A549 treated with CpdA at 1 μM for 4 hours (cell line): ENCODE results near the gene RAB34. TPM values are rescaled to one million over a fixed set of nuclear protein-coding genes. Genes with fewer than 3 reads are reported as not detected.

Source experiments
- total RNA-seq: library from RNA; stranded (reverse); fragments of 200-300 nt; extraction: Qiagen RNA extraction; gene quantifications from 5 replicates; pipeline ENCODE4 v1.2.3, GENCODE V29; 2022; ENCODE audit warnings: low read depth

RAB34 gene, protein sequence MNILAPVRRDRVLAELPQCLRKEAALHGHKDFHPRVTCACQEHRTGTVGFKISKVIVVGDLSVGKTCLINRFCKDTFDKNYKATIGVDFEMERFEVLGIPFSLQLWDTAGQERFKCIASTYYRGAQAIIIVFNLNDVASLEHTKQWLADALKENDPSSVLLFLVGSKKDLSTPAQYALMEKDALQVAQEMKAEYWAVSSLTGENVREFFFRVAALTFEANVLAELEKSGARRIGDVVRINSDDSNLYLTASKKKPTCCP
- total RNA-seq = 237 to 279 TPM (median 261 TPM) in 5 replicates

DNA sequence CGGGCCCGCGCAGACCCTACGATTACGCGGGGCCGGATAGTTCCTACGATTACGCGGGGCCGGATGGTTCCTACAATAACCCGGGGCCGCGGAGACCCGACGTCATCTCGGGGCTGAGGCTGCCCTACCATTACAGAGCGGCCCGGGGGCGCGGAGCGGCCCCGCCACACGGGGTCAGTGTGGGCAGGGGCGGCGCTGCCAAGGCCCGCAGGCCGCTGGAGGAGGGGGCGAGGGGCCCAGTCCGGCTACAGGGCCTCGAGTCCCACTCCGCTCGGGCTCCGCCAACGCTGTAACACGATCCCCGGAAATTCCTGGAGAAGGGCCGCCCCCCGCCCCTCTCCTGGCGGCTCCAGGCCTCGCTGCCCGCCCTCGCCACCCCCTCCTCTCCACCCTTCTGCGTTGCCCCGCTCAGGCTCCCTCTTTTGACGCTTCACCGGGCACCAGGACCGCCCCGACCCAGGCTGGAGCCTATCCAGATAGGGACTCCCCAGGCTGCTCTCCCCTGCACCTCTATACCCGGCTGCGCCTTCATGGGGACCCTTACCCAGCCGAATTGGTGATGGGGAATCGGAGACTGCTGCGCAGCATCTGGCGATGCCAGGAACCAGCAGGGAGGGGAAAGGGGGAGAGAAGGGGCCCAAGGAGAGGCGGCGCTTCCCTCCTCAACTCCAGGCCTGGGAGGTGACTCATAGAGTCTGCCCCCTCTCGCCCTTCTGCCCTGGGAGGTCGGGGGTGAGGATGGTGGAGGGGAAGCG lies at the start of gene RAB34:
RAB34 (minus strand) TSS at position 291 of the 755 bp plus-strand sequence. CDS start 602 bp downstream, outside the sequence.

DNA sequence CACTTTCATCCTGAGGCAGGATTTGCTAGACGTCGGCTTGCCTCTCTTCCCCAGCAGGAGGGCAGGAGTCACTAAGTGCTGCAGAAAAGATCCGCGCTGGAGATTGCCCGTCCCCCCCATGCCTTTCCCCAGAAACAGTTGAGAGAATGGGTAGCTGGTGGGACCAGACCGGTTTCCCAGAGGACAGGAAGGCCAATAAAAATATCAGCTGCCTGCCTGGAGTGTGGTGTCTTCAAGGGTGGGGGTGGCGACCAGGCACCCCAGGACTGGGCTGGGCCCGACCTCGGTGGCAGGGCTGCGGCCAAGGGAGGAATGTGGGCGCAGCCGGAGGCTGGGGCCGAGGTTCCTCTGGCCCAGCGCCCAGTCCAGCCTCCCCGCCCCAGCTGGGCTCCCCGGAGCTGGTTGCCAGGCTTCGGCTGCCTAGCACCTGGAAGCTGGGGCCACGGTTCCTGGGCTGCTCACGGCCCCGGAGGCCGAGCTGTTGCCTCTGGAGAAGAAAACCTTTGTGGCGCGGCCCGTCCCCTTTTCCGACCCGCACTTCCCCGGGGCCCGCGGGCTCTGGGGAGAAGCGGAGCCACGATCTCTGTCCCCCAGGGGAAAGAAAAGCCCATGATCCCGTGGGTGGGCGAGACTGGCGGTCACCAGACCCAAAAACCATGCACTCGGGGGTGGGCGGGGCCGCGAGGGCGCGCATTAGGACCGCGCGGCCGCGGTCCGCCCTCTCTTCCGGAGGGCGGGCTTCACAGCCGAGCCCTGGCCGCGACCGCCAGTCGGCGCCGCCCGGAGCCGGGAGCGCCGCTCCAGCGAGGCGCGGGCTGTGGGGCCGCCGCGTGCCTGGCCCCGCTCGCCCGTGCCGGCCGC lies 25.8 kb upstream of the RAB34 start, which contains the start of gene TRAF4:
TRAF4 (plus strand) TSS at position 769 of the 861 bp plus-strand sequence. CDS start 102 bp downstream, outside the sequence.

DNA sequence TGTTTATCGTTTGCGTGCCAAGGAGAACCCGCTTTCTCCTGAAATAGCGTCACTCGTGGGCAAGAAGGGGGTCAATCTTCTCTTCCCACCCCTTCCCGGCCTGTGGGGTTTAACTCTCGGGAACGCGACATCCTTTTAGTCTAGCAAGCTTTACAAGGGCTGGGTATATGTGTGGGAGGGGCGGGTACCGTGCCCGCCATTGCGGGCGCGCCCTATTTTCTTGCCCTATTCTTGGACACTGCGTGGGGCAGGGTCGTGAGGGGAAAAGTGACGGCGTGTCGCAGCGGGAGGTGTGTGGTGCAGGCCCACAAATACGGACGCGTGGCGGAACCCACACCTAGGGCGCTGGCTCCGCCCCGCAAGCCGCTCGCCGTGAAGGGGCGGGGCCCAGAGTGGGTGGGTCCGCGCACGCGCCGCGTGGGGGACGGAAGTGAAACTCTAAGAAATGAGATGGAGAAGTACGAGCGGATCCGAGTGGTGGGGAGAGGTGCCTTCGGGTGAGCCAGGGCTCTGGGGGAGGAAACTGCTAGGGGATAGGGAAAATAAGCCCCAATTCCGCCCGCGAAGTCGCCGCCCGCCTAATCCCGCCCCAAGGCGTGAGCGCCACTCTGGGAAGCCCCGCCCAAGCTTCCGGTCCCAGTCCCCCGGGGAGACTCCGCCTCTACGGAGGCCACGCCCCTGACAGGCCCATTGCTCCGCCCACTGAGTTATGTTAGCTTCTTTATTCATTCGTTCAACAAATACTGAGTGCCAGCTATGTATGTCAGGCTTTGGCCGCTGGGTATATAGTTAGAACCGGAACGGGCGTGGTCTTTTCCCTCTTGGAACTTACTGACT lies 10.9 kb upstream of the RAB34 start, which contains the start of gene NEK8:
NEK8 (plus strand) TSS at position 425 of the 837 bp plus-strand sequence; CDS start at position 451, 26 bp downstream.

DNA sequence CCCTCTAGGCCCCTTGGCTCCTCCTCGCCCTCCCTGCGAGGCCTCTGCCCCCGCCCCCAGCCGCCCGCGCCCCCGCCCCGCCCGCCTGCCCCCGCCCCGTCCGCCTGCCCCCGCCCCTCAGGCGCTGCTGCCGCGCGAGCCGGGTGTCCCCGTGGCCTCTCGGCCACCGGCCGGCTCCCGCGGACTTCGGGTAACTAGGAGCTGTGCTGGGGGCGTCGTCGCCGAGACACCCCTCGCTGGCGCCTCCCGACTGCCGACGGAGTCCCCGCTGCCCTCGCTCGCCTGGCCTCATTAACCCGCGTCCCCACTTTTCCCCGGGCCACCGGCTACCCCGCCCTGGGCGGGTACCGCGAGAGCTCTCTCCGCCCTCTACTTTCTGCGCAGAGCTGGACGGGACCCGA lies 8.6 kb upstream of the RAB34 start, which contains the start of gene TLCD1:
TLCD1 (minus strand) TSS at position 8 of the 401 bp plus-strand sequence. CDS start 136 bp downstream, outside the sequence.

DNA sequence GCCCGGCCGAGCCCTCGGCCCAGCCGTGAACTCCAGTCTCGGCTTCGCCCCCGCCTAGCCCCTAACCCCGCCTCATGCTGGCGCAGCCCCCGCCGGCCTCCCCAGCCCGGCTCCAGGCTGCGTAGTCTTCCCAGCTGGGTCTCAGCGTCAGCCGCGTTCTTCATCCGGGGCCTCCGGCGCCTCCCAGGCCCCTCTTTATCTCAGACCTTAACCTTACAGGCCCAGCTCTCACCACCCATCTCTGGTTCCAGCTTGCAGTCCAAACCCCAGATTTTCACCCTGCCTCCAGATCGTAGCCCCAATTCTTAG lies 6.0 kb downstream of the RAB34 start, which contains the start of gene PROCA1:
PROCA1 (minus strand) TSS at position 166 of the 309 bp plus-strand sequence. CDS start 228 bp downstream, outside the sequence.

Other genes starting within 250 kb of the RAB34 start
- gene SLC13A2, start 244.2 kb downstream of the RAB34 start, total RNA-seq = 0.06 to 0.21 TPM (median 0.13 TPM) in 4 of 5 replicates, not detected in the other
- gene FOXN1, start 211.5 kb downstream of the RAB34 start, total RNA-seq = 0.02 to 0.20 TPM (median 0.04 TPM) in 3 of 5 replicates, not detected in the others
- 26.8 to 35.3 TPM (median 27.5 TPM) in 5 replicates for gene UNC119, start 165.2 kb downstream of the RAB34 start, total RNA-seq
- gene PIGS, start 146.3 kb downstream of the RAB34 start, total RNA-seq = 53.8 to 66.3 TPM (median 62.8 TPM) in 5 replicates
- gene ALDOC, start 141.0 kb downstream of the RAB34 start, total RNA-seq = 1.2 to 2.5 TPM (median 1.9 TPM) in 5 replicates
- gene SPAG5, start 118.8 kb downstream of the RAB34 start, total RNA-seq = 77.5 to 86.2 TPM (median 81.5 TPM) in 5 replicates
- 3.4 to 6.2 TPM (median 4.3 TPM) in 5 replicates for gene RSKR, start 103.7 kb downstream of the RAB34 start, total RNA-seq
- 54.9 to 85.2 TPM (median 59.7 TPM) in 5 replicates for gene BLTP2, start 72.7 kb downstream of the RAB34 start, total RNA-seq
- gene SDF2, start 56.0 kb downstream of the RAB34 start, total RNA-seq = 80.1 to 93.3 TPM (median 86.3 TPM) in 5 replicates
- gene SUPT6H, start 55.7 kb downstream of the RAB34 start, total RNA-seq = 71.8 to 81.6 TPM (median 75.5 TPM) in 5 replicates
- 1.0 to 2.2 TPM (median 1.3 TPM) in 5 replicates for gene PROCA1, start 6.0 kb downstream of the RAB34 start, total RNA-seq
- gene RPL23A, start 2.1 kb upstream of the RAB34 start, total RNA-seq = 1,884 to 2,485 TPM (median 2,244 TPM) in 5 replicates
- 30.6 to 49.5 TPM (median 46.7 TPM) in 5 replicates for gene TLCD1, start 8.4 kb upstream of the RAB34 start, total RNA-seq
- gene NEK8, start 10.9 kb upstream of the RAB34 start, total RNA-seq = 4.0 to 5.7 TPM (median 4.7 TPM) in 5 replicates
- gene TRAF4, start 26.1 kb upstream of the RAB34 start, total RNA-seq = 56.8 to 78.8 TPM (median 75.3 TPM) in 5 replicates
- gene FAM222B, start 124.9 kb upstream of the RAB34 start, total RNA-seq = 17.4 to 22.4 TPM (median 20.1 TPM) in 5 replicates
- 71.7 to 92.3 TPM (median 89.0 TPM) in 5 replicates for gene ERAL1, start 137.1 kb upstream of the RAB34 start, total RNA-seq
- gene FLOT2, start 179.9 kb upstream of the RAB34 start, total RNA-seq = 64.3 to 77.1 TPM (median 74.3 TPM) in 5 replicates
- gene DHRS13, start 185.2 kb upstream of the RAB34 start, total RNA-seq = 5.2 to 6.4 TPM (median 6.0 TPM) in 5 replicates
- 31.8 to 37.5 TPM (median 36.2 TPM) in 5 replicates for gene PHF12, start 233.7 kb upstream of the RAB34 start, total RNA-seq